ENCODE data around the gene ABCG4.

ABCG4 gene

DNA sequence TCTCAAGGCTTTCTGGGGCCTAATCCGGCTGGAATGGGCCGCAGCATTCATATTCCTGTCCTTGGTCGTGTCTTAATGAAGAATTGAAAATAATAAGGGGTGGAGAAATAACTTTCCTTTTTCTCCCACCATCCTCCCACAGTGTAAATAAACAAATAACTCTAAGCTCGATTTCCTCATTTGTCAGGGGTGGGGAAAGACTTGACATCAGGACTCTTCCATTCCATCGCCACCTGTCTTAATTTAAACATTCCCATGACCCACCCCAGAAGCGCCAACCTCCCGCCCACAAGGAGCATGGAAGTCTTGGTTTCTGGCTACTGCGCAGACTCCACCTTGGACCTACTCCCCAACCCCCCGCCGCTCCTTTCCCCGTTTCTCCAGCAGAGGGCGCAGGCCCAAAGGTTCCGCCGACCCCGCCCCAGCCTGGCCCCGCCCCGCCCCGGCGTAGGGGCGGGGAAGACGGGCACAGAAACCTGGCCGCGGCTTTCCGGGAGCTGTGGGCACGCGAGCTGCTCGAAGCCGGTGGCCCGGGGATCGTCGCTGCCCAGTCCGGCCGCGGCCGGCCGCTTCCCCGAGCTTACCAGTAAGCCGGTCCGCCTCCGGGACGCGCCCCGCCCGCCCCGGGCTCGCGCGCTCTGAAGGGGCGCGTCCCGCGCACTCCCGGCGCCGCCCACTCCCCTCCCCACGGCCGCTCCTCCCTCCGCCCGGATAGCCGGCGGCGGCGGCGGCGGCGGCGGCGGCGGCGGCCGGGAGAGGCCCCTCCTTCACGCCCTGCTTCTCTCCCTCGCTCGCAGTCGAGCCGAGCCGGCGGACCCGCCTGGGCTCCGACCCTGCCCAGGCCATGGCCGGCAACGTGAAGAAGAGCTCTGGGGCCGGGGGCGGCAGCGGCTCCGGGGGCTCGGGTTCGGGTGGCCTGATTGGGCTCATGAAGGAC, 57.0 kb downstream of the ABCG4 start, which contains the start of gene CBL:
TSS of gene CBL (plus strand) at position 766 of the 937 bp plus-strand sequence. CDS start at position 845, 79 bp downstream.
- DNase-seq (ENCODE audit: low read depth in 2 of 2): peak; percentile 94 to 97

DNA sequence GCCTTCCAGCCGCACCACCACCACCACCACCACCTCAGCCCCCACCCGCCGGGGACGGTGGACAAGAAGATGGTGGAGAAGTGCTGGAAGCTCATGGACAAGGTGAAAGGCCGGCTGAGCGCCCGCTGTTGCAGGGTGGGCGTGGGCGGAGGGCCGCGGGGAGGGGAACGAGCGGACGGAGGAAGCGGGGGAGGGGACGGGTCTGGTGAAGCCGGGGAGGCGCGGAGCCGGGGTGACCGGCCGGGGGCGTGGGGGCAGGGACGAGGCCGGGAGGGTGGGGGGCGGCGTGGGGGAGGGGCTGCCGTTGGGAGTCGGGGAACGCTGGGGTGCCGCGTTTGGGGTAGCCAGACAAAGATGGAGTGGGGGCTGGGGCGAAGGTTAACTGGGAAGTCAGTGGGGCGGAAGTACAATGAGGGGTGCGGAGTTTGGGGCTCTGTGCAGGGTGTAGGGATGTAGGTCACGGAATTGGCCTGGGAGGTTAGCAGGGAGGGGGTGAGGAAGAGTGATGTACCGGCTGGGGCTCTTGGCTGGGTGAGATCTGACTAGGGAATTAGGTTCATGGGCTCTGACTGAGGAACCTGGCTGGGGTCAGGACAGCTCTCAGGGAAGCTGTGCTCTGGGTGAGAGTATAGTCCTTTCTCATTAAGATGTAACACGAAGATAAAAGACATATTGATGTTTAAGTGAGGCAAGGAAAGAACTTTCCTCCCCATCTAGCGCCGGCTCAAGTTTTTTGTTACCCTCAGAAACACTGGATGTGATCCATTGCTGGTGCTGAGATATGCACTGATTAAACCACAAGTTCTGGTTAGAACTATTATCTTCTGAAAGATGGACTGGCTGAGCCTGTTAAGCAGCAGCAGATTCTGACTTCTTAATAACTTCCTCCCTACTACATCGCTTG, 57.9 kb downstream of the ABCG4 start:
- peak; percentile 47 to 57 for DNase-seq (ENCODE audit: low read depth in 2 of 2)

DNA sequence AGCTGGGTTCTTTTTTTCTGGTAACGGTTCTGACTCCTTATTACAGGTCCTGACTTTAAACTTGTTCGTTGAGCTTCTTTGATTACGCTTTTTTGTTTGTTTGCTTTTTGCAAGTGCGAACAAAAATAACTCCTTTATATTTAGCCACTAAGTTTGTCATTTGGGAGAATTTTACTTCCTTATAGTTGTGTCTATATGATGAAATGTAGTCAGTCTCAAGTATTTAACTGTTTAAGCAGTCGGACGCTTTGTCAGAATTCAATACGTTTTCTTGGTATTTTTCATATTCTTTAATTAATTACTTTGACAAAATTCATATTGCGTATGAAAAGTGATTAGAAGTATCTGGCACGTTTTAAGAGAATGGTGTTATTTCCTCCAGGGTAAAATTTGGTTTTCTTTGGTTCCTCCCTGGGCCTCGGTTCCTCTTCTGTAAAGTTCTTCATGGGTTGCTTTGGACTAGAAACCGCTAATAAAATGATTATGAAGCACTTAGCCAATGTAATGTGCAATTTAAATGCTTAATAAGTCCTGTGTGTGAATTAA, 58.6 kb downstream of the ABCG4 start:
- no peak for DNase-seq (ENCODE audit: low read depth in 2 of 2)

DNA sequence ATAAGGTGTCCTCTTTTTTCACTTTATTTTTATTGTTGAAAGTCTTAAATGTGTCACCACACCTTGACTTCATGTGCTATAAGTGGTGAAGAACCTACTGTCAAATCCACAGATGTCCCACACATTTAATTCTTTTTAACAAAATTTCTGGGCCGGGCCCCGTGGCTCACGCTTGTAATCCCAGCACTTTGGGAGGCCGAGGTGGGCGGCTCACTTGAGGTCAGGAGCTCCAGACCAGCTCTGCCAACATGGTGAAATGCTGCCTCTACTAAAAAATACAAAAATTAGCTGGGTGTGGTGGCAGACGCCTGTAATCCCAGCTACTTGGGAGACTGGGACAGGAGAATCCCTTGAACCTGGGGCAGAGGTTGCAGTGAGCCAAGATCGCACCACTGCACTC, 60.3 kb downstream of the ABCG4 start:
- no peak for DNase-seq (ENCODE audit: low read depth in 2 of 2)

DNA sequence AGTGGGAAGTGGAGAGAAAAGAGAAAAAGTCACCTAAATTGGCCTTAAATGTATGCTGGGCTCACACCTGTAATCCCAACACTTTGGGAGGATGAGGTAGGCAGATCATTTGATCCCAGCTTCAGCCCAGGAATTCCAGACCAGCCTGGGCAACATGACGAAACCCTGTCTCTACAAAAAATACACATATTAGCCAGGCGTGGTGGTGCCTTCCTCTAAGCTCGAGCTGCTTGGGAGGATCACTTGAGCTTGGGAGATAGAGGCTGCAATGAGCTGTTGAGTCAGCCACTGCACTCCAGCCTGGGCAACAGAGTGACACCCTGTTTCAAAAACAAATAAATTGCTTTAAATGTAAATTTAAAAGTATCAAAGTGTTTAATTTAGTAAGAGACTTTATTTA, 61.2 kb downstream of the ABCG4 start:
- no peak for DNase-seq (ENCODE audit: low read depth in 2 of 2)

Data from stimulated activated CD8-positive, alpha-beta memory T cell treated with anti-CD3 and anti-CD28 coated beads, Interleukin-2, amount 100 ng/mL, for 48 hours (primary cell).